A673 (cell line): ENCODE results near the gene NHS.

Experiments
- CTCF ChIP-seq: fragments of 300-800, 200-600 bp; sonication (generic); conservative IDR thresholded peaks from 2 replicates; pipeline ENCODE4 v1.5.1; 2017; ENCODE audit warnings: low read depth, mild to moderate bottlenecking, antibody characterized with exemption, low read length, moderate library complexity, mixed read lengths
- EZH2 ChIP-seq: fragments of 200-600 bp; sonication (generic); IDR thresholded peaks from 2 replicates; pipeline ENCODE4 v1.6.1; 2017; ENCODE audit warnings: borderline replicate concordance, low read depth, mild to moderate bottlenecking, mixed read lengths, antibody characterized with exemption, low read length; ENCODE audit not compliant: poor library complexity, severe bottlenecking

GRCh38 chrX:17710871-17711301 is 335.9 kb downstream of the NHS start:
- TF ChIP-seq CTCF (no peak), EZH2 (no peak)
